Spleen (tissue), 7 donors: ENCODE results near the gene GPRC5C.

ENCODE experiments used
- POLR2A ChIP-seq, 3 donors: fragments of 450-650 bp; IDR thresholded peaks; one replicate each; pipeline ENCODE4 v1.5.1; 2017; ENCODE audit warnings: antibody characterized with exemption in 3 of 3, mild to moderate bottlenecking in 1 of 3
- TF ChIP-seq, protein P1 (sequence below), 11 experiments: fragments of 200-600 bp in 7 of 11; fragments of 450-650 bp in 4 of 11; sonication (generic) in 4 of 11; IDR thresholded peaks in 8 of 11; conservative IDR thresholded peaks in 3 of 11; 1 replicate in 7 of 11; 2 replicates in 4 of 11; pipeline versions ENCODE4 v1.4.0 to v1.8.0; 2016 to 2021; ENCODE audit warnings: antibody characterized with exemption in 11 of 11, inconsistent platforms in 4 of 11, mild to moderate bottlenecking in 1 of 11
- donor health status: DM: no; HTN: no; CAD: no; lungs with moderate emphysema.
- donor health status: DM: no; HTN: no; CAD: no.
- donor health status: DM: no; HTN: no; CAD: no.

DNA sequence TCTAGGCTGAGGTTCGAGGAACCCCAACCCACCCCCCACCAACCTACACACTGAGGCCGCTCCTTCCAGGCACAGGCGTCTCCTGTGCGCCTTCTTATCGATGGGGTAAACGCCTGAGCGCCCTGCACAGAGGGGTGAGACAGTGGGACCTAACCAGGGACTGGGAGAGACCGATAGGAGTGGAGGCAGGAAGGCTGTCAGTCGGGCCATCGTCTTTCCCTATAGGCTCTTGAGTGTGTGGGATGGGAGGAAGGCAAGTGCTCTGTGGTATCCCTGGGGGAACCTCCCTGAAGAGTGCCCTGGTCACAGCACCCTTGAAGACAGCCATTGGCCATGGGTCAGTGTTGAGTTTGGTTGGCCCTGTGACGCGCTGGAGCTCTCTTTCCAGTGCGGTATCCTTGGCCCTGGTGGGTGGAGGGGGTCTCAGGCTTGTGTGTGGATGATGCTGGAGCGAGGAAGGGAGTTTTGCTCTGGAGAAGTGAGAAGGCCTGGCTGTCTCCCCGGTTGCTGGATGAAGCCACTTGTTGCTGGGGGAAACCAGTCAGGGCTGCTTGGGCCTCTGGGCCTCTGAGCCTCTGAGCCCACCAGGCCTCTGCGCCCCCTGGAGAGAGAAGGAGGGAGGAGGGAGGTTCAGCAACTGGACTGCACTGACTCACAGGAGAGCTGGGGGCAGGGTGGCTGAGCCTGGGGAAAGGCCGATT is 1.7 kb downstream of the GPRC5C start:
- no peak for TF ChIP-seq POLR2A (IDR thresholded peaks at IDR 0.05)
- TF ChIP-seq, protein P1, sequence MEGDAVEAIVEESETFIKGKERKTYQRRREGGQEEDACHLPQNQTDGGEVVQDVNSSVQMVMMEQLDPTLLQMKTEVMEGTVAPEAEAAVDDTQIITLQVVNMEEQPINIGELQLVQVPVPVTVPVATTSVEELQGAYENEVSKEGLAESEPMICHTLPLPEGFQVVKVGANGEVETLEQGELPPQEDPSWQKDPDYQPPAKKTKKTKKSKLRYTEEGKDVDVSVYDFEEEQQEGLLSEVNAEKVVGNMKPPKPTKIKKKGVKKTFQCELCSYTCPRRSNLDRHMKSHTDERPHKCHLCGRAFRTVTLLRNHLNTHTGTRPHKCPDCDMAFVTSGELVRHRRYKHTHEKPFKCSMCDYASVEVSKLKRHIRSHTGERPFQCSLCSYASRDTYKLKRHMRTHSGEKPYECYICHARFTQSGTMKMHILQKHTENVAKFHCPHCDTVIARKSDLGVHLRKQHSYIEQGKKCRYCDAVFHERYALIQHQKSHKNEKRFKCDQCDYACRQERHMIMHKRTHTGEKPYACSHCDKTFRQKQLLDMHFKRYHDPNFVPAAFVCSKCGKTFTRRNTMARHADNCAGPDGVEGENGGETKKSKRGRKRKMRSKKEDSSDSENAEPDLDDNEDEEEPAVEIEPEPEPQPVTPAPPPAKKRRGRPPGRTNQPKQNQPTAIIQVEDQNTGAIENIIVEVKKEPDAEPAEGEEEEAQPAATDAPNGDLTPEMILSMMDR (IDR thresholded peaks at IDR 0.05 in 8 of 11, conservative IDR thresholded peaks at IDR 0.05 in 3 of 11), result no peak
